ENCODE results near the gene CNOT6L. TPM values are rescaled to one million over a fixed set of nuclear protein-coding genes. Genes with fewer than 3 reads are reported as not detected.

CNOT6L gene
- total and polyA plus RNA-seq, 4 donors = 4.4 to 17.7 (median 10.5) TPM

- no peak overlapping the region for H3K4me3 ChIP-seq (ENCODE audit: low read depth in 1 of 3, low read length in 3 of 3)
- WGBS = 83% methylated on average over 5 of the region's 5 CpGs
- H3K4me1 ChIP-seq (ENCODE audit: control insufficient read depth in 4 of 4, insufficient read depth in 4 of 4, low read length in 3 of 4) = peaks cover 0 to 17% (median 11%) of the 10 kb centered on the region in 4 donors
- no peaks in the 10 kb centered on the region for H3K36me3 ChIP-seq (ENCODE audit: control insufficient read depth in 4 of 4, insufficient read depth in 3 of 4, low read depth in 1 of 4, low read length in 3 of 4)
- H3K9me3 ChIP-seq (ENCODE audit: control insufficient read depth in 4 of 4, low read length in 3 of 4) = no peaks in the 10 kb centered on the region
- no peak overlapping the region for H3K27ac ChIP-seq (ENCODE audit: low read depth in 1 of 2, low read length in 2 of 2)
- H3K9ac ChIP-seq (ENCODE audit: low read depth in 1 of 2, low read length in 2 of 2) = no peak overlapping the region
- no peaks in the 10 kb centered on the region for H3K27me3 ChIP-seq (ENCODE audit: control insufficient read depth in 4 of 4, insufficient read depth in 4 of 4, low read length in 3 of 4)
- TF ChIP-seq, protein P1, sequence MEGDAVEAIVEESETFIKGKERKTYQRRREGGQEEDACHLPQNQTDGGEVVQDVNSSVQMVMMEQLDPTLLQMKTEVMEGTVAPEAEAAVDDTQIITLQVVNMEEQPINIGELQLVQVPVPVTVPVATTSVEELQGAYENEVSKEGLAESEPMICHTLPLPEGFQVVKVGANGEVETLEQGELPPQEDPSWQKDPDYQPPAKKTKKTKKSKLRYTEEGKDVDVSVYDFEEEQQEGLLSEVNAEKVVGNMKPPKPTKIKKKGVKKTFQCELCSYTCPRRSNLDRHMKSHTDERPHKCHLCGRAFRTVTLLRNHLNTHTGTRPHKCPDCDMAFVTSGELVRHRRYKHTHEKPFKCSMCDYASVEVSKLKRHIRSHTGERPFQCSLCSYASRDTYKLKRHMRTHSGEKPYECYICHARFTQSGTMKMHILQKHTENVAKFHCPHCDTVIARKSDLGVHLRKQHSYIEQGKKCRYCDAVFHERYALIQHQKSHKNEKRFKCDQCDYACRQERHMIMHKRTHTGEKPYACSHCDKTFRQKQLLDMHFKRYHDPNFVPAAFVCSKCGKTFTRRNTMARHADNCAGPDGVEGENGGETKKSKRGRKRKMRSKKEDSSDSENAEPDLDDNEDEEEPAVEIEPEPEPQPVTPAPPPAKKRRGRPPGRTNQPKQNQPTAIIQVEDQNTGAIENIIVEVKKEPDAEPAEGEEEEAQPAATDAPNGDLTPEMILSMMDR (IDR thresholded peaks at IDR 0.05; ENCODE audit: low read depth, low read length, missing input control) = no peak
- TF ChIP-seq FOXA2 (IDR thresholded peaks at IDR 0.05) (no peak), TAF1 (conservative IDR thresholded peaks at IDR 0.05) (no peak), FOXA1 (IDR thresholded peaks at IDR 0.05) (no peak), RXRA (IDR thresholded peaks at IDR 0.05) (no peak), EGR1 (IDR thresholded peaks at IDR 0.05; ENCODE audit: low read depth in 2 of 2) (no peak), GABPA (IDR thresholded peaks at IDR 0.05 in 1 of 2, conservative IDR thresholded peaks at IDR 0.05 in 1 of 2) (no peak), RAD21 (IDR thresholded peaks at IDR 0.05) (no peak), YY1 (IDR thresholded peaks at IDR 0.05) (no peak)
- TF ChIP-seq, protein P2, sequence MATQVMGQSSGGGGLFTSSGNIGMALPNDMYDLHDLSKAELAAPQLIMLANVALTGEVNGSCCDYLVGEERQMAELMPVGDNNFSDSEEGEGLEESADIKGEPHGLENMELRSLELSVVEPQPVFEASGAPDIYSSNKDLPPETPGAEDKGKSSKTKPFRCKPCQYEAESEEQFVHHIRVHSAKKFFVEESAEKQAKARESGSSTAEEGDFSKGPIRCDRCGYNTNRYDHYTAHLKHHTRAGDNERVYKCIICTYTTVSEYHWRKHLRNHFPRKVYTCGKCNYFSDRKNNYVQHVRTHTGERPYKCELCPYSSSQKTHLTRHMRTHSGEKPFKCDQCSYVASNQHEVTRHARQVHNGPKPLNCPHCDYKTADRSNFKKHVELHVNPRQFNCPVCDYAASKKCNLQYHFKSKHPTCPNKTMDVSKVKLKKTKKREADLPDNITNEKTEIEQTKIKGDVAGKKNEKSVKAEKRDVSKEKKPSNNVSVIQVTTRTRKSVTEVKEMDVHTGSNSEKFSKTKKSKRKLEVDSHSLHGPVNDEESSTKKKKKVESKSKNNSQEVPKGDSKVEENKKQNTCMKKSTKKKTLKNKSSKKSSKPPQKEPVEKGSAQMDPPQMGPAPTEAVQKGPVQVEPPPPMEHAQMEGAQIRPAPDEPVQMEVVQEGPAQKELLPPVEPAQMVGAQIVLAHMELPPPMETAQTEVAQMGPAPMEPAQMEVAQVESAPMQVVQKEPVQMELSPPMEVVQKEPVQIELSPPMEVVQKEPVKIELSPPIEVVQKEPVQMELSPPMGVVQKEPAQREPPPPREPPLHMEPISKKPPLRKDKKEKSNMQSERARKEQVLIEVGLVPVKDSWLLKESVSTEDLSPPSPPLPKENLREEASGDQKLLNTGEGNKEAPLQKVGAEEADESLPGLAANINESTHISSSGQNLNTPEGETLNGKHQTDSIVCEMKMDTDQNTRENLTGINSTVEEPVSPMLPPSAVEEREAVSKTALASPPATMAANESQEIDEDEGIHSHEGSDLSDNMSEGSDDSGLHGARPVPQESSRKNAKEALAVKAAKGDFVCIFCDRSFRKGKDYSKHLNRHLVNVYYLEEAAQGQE (IDR thresholded peaks at IDR 0.05) = no peak
- no peak for DNase-seq (ENCODE audit: low spot score)
These were observed 20.8 kb downstream of the CNOT6L start for GRCh38 chr4:77798385-77798784.

DNA sequence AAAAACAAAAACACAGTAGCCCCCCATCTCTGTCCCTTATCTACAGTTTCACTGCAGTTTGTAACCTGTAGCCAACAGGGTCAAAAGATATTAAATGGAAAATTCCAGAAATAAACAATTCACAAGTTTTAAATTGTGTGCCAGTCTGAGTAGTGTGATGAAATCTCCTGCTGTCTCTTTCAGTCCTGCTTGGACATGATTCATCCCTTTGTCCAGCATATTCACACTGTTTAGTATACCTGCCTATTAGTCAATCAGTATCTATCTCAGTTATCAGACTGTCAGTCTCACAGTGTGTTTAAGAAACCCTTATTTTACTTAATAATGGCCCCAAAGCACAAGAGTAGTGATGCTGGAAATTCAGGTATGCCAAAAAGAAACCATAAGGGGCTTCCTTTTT lies 21.9 kb downstream of the CNOT6L start:
- DNase-seq (ENCODE audit: low spot score) = no peak
- Histone ChIP-seq H3K9ac (ENCODE audit: low read depth in 1 of 2, low read length in 2 of 2) (no peak overlapping the region), H3K4me1 (ENCODE audit: control insufficient read depth in 4 of 4, insufficient read depth in 4 of 4, low read length in 3 of 4) (peaks cover 0 to 15% (median 9%) of the 10 kb centered on the region in 4 donors), H3K27me3 (ENCODE audit: control insufficient read depth in 4 of 4, insufficient read depth in 4 of 4, low read length in 3 of 4) (no peaks in the 10 kb centered on the region), H3K9me3 (ENCODE audit: control insufficient read depth in 4 of 4, low read length in 3 of 4) (no peaks in the 10 kb centered on the region), H3K27ac (ENCODE audit: low read depth in 1 of 2, low read length in 2 of 2) (no peak overlapping the region), H3K4me3 (ENCODE audit: low read depth in 1 of 3, low read length in 3 of 3) (no peak overlapping the region), H3K36me3 (ENCODE audit: control insufficient read depth in 4 of 4, insufficient read depth in 3 of 4, low read depth in 1 of 4, low read length in 3 of 4) (no peaks in the 10 kb centered on the region)
- no peak for TF ChIP-seq GABPA (IDR thresholded peaks at IDR 0.05 in 1 of 2, conservative IDR thresholded peaks at IDR 0.05 in 1 of 2)
- peak; percentile 52 for TF ChIP-seq MAX (IDR thresholded peaks at IDR 0.05)

DNA sequence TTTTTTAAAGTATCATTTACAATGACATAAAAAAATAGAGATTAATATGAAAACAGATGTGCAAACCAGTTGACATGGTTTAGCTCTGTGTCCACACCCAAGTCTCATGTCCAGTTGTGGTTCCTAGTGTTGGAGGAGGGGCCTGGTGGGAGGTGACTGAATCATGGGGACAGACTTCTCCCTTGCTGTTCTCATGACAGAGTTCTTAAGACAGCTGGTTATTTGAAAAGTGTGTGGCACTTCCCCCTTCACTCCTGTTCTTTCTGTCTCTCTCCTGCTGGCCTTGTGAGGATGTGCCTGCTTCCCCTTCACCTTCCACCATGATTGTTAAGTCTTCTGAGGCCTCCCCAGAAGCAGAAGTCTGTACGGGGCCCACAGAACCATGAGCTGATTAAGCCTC lies 23.8 kb downstream of the CNOT6L start:
- Histone ChIP-seq H3K4me1 (ENCODE audit: control insufficient read depth in 4 of 4, insufficient read depth in 4 of 4, low read length in 3 of 4) (peaks cover 0 to 13% (median 1%) of the 10 kb centered on the region in 4 donors), H3K27me3 (ENCODE audit: control insufficient read depth in 4 of 4, insufficient read depth in 4 of 4, low read length in 3 of 4) (no peaks in the 10 kb centered on the region), H3K36me3 (ENCODE audit: control insufficient read depth in 4 of 4, insufficient read depth in 3 of 4, low read depth in 1 of 4, low read length in 3 of 4) (no peaks in the 10 kb centered on the region), H3K4me3 (ENCODE audit: low read depth in 1 of 3, low read length in 3 of 3) (no peak overlapping the region), H3K9me3 (ENCODE audit: control insufficient read depth in 4 of 4, low read length in 3 of 4) (no peaks in the 10 kb centered on the region), H3K9ac (ENCODE audit: low read depth in 1 of 2, low read length in 2 of 2) (no peak overlapping the region), H3K27ac (ENCODE audit: low read depth in 1 of 2, low read length in 2 of 2) (no peak overlapping the region)
- TF ChIP-seq EGR1 (IDR thresholded peaks at IDR 0.05; ENCODE audit: low read depth in 2 of 2) = no peak
- no peak for TF ChIP-seq MAX (IDR thresholded peaks at IDR 0.05)
- TF ChIP-seq, protein P1 (IDR thresholded peaks at IDR 0.05; ENCODE audit: low read depth, low read length, missing input control) = no peak
- TF ChIP-seq RAD21 (IDR thresholded peaks at IDR 0.05) = no peak
- no peak for TF ChIP-seq YY1 (IDR thresholded peaks at IDR 0.05)
- TF ChIP-seq RXRA (IDR thresholded peaks at IDR 0.05) = no peak
- no peak for TF ChIP-seq HNF4G (IDR thresholded peaks at IDR 0.05)
- TF ChIP-seq, protein P3, sequence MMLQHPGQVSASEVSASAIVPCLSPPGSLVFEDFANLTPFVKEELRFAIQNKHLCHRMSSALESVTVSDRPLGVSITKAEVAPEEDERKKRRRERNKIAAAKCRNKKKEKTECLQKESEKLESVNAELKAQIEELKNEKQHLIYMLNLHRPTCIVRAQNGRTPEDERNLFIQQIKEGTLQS (IDR thresholded peaks at IDR 0.05) = no peak
- no peak for TF ChIP-seq GABPA (IDR thresholded peaks at IDR 0.05 in 1 of 2, conservative IDR thresholded peaks at IDR 0.05 in 1 of 2)
- TF ChIP-seq HNF4A (conservative IDR thresholded peaks at IDR 0.05) = no peak
- no peak for TF ChIP-seq FOXA2 (IDR thresholded peaks at IDR 0.05)
- no peak for TF ChIP-seq NR2F2 (IDR thresholded peaks at IDR 0.05)
- no peak for TF ChIP-seq TAF1 (conservative IDR thresholded peaks at IDR 0.05)
- TF ChIP-seq FOXA1 (IDR thresholded peaks at IDR 0.05) = no peak
- TF ChIP-seq, protein P4, sequence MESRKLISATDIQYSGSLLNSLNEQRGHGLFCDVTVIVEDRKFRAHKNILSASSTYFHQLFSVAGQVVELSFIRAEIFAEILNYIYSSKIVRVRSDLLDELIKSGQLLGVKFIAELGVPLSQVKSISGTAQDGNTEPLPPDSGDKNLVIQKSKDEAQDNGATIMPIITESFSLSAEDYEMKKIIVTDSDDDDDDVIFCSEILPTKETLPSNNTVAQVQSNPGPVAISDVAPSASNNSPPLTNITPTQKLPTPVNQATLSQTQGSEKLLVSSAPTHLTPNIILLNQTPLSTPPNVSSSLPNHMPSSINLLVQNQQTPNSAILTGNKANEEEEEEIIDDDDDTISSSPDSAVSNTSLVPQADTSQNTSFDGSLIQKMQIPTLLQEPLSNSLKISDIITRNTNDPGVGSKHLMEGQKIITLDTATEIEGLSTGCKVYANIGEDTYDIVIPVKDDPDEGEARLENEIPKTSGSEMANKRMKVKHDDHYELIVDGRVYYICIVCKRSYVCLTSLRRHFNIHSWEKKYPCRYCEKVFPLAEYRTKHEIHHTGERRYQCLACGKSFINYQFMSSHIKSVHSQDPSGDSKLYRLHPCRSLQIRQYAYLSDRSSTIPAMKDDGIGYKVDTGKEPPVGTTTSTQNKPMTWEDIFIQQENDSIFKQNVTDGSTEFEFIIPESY (IDR thresholded peaks at IDR 0.05) = no peak
- 98% methylated on average over 1 of the region's 1 CpG for WGBS
- no peak for DNase-seq (ENCODE audit: low spot score)

Data from liver (tissue), 9 donors.